Activated CD8-positive, alpha-beta memory T cell treated with anti-CD3 and anti-CD28 coated beads for 48 hours (primary cell): Measurements from ENCODE around the gene RDX.
"Not testable (repeated sequence)": the region's sequence is repeated elsewhere in the genome, so short reads cannot be mapped to it uniquely, and the experiment has no call there.

ENCODE experiments used
- DNase-seq, 3 experiments: peaks; one replicate each; pipeline ENCODE4 v3.0.0-alpha.2; 2020; ENCODE audit warnings: low read depth in 2 of 3, low spot score in 2 of 3

The RDX gene

GRCh38 chr11:110296226-110297075 lies at the start of gene RDX:
Gene RDX, minus strand, starts transcription at chr11:110296614. Its CDS starts 16,922 bp downstream, at chr11:110279692.
- peak in 2 of 3 experiments; percentile 36 to 62 for DNase-seq

- no peak for DNase-seq
These were observed 49.3 kb upstream of the RDX start for GRCh38 chr11:110345743-110346142.

GRCh38 chr11:110340436-110340835 lies 44.0 kb upstream of the RDX start:
- no peak for DNase-seq

- no peak for DNase-seq
These were observed 43.2 kb upstream of the RDX start for GRCh38 chr11:110339456-110340250.

- no peak for DNase-seq
These were observed 42.3 kb upstream of the RDX start for GRCh38 chr11:110338684-110339083.

GRCh38 chr11:110337570-110338193 lies 41.3 kb upstream of the RDX start:
- DNase-seq: no peak

- no peak for DNase-seq
These were observed 39.6 kb upstream of the RDX start for GRCh38 chr11:110336054-110336453.

GRCh38 chr11:110335358-110335757 lies 38.9 kb upstream of the RDX start:
- no peak for DNase-seq

GRCh38 chr11:110331626-110332025 lies 35.2 kb upstream of the RDX start:
- no peak for DNase-seq

- no peak for DNase-seq
These were observed 33.0 kb upstream of the RDX start for GRCh38 chr11:110329445-110329844.

- no peak for DNase-seq
These were observed 31.1 kb upstream of the RDX start for GRCh38 chr11:110327508-110327907.

GRCh38 chr11:110323786-110324185 lies 27.4 kb upstream of the RDX start:
- no peak for DNase-seq

- no peak for DNase-seq
These were observed 23.1 kb upstream of the RDX start for GRCh38 chr11:110319501-110319900.

GRCh38 chr11:110318638-110319404 lies 22.4 kb upstream of the RDX start:
- no peak for DNase-seq

- DNase-seq: no peak
These were observed 21.1 kb upstream of the RDX start for GRCh38 chr11:110317516-110317932.

- no peak for DNase-seq
These were observed 18.1 kb upstream of the RDX start for GRCh38 chr11:110314366-110315095.

- DNase-seq: no peak
These were observed 16.3 kb upstream of the RDX start for GRCh38 chr11:110312670-110313069.

GRCh38 chr11:110311783-110312579 lies 15.6 kb upstream of the RDX start:
- DNase-seq: no peak

- no peak for DNase-seq
These were observed 11.7 kb upstream of the RDX start for GRCh38 chr11:110308071-110308470.

GRCh38 chr11:110306019-110306388 lies 9.6 kb upstream of the RDX start:
- not testable (repeated sequence) for DNase-seq
